Activated gamma-delta T cell treated with Interleukin-2 at 50 U/mL for 16 hours (primary cell): Measurements from ENCODE around the gene SNAPC4.

Source experiments
- DNase-seq: peaks from one replicate; pipeline ENCODE4 v3.0.0-alpha.2; 2020

Gene SNAPC4

DNA sequence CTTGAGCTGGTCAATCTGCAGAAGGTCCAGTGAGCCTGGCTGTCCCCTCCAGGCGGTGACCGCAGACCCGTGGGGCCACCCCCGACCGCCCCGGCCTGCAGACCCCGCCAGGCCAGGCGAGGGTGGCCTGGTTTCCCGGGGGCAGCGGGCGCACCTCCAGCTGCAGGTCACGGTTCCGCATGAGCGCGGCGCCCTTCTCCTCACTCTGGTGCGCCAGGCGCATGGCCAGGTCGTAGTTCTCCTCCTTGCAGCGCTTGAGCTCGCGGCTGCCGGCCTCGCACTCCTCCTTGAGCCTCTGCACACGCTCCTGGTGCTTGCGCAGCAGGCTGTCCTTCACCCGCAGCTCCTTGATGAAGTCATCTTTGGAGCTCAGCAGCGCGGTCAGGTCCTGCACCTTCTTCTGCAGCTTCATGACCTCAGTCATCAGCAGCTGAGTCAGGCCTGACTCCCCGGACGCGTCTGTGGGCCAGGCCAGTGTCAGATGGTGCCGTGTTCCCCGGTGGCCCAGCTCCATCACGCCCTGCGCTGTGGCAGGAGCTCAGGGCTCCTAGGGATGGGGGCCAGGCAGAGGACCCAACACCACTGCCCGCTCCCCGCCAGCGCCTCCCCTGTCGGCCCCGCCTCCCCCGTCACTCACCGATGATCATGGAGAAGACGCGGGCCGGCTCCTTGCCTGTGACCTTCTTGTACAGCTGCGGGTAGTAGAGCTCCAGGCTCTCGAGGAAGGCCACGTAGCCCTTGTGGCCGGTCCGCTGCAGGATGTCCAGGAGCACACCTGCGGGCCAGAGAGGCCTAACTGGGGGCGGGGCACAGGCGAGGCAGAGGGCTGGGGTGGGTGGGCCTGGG, 29.1 kb downstream of the SNAPC4 start:
- DNase-seq: no peak

DNA sequence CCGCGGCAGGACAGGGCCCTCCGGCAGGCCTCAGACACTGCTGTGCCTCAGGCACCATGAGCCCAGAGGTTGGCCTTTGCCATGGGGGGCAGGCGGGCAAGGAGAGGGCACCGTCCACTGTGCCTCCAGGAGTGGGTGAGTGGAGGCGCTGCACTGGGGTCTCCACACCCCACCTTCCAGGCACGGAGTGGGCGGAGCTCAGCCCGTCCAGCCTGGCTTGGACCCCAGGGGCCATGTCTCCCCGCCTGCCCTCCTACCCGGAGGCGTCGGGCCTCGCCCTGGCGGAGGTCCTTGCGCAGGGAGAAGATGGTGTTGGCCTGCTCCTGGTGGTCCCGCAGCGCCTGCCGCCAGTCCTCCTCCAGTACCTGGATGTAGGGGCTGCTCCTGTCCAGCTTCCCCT, 29.9 kb downstream of the SNAPC4 start:
- DNase-seq: no peak

DNA sequence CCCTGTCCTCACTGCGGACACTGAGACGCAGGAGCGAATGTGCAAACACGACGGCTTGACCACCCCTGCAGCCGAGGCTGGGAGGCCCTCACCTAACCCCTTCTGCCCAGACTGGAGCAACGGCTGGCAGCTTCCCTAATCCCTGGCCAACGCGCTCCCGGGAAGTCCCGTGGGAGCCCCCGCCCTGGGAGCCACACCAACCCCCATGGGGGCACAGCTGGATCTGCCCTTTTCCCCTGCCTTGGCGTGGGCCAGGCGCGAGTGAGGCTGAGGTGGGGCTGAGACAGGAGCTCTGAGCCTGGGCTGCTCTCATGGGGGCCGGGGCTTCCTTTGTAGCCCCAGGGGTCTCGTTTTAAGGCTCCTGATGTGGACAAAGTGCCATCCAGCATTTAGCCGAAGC, 31.8 kb downstream of the SNAPC4 start:
- no peak for DNase-seq

DNA sequence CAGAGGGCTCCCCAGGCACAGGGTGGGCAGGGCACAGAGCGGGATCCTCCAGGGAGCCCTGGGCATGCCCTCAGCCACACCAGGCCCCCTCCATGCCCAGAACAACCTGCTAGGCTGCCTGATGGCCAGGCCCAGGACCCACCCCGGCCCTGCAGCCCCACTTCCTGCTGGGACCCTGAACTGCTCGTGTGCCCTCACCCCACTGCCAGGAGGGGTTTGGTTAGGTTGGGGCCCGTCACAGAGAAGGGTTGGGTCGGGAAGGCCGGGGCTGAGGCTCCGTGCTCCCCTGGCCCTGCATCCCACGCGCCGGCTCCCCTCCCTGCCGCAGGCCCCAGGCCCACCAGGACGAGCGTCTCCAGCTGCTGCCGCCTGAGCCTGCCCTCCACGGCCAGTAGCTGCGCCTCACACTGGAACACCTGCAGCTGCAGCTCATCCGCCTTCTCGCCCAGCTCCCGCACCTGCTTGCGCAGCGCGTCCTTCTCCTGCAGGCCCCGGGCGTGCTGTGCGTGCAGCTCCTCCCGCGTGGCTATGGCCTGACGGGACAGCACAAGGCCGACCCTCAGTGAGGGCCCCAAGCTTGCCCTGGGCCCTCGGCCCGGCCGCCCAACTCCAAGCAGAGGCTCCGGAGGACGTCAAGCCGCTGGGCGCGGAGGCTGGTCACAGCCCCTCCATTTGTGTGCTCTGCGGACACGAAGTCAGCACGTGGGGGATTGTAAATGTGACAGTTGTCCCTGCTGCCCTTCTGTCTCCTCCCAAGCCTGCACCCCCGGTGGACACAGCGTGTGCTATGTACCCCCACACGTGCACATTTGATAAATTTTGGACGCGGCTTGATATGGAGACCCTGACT, 32.4 kb downstream of the SNAPC4 start:
- DNase-seq: no peak

DNA sequence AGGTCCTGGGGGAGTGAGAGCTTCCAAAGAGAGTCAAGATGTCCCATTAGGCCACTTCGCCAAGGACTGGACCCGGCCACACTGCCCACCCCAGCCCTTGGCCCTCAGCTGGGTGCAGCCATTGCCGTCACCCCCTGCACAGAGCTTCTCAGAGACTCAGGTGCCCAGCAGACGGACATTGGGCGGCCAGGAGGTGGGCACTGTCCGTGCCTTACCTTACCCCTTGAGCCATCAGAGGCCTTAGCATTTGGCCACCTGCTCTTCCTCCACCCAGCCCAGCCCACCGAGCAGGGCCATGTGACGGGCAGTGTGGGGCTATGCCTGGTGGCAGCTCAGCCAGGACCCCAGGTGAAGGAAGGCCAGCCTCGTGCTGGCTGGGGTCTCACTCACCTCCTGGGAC, 33.1 kb downstream of the SNAPC4 start:
- DNase-seq: no peak

DNA sequence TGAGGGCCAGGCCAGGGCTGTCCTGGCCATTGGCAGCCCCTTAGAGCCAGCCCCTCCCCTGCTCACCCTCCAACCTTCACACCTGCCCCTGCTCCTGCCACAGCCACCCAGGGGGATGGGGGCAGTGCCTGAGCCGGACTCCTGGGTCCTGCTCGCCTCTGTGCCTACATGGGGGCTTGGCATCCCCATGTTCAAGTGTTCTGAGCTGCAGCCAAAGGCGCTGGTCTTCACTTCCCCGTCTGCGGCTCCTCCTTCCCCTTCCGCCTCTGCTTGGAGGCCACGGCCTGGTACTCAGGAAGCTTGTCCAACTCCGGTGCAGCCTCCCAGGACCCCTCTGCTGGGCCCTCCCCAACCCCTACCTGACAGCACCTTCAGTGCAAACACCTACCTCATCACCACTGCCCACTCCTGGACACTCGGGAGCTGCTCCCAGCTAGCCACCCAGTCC, 34.2 kb downstream of the SNAPC4 start:
- no peak for DNase-seq

DNA sequence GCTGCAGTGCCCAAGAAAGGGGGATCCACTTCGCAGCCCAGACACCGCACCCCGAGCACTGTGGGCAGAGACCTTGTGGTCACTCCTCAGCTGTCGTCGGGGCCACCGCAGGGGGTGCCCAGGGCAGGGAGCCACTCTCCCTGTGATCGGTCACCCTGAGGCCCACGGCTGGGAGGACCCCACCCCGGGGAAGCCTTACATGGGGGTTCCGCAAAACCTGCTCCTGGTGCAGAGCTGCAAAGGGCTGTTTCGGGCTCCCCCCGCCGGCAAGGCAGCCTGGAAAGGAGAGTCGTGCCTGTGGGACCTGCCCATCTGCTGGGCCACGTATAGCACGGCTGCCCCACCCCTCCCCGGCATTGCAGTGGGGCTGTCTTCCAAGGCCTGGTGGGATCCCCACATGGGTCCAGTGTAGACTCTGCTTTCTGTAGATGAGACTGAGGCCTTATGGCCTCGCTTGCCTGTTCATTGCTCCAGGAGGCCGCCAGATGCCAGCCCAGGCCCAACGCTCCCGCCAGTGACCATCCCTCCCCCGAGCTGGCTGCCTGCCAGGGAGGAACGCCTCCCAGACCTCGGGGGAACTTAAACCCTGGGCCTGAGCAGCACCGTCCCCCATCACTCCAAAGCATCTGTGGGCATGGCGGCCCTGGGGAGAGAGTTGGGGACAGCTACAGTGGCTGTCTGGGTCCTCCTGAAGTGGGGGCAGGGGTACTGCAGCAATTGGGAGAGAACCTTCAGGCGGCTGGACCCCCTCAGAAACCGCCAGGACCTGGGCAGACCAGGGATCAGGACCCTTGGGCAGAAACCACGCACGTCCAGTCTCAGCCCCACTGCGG, 34.8 kb downstream of the SNAPC4 start:
- DNase-seq: no peak

DNA sequence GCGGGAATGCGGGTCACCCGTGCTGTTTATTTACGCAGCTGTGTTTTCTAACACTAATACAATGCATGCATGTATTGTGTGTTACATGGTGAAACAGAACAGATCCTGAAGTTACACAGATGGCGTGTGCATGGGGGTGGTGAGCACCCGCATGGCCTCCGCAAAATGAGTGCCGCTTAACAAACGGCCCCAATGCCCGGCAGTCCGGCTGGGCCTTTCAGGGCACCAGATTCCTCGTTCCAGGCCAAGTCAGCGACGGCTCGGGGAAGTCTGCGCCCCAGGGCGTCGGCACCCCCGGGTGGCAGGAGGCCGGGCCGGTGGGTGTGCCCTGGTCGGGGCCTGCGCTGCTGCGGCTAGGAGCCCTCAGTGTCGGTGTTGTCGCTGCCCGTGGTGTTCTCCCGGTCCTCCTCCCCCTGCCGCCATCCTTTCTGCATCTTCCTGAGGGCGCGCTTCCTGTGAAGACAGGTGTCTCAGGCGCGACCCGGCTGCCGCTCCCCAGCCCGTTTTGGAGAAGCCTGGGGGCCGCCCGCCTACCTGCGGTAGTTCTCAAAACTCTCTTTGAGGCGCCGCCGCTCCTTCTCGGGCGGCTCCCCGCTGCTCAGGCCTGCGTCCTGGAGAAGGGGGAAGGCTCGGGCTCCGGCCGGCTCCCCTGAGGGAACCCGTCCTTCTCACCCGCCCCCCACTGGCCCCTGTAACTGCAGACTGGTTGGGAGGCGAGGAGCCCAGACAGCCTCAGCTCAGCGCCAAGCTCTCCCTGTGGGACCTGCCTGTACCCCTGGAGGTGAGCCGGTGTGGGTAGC, 35.8 kb downstream of the SNAPC4 start:
- DNase-seq: no peak

DNA sequence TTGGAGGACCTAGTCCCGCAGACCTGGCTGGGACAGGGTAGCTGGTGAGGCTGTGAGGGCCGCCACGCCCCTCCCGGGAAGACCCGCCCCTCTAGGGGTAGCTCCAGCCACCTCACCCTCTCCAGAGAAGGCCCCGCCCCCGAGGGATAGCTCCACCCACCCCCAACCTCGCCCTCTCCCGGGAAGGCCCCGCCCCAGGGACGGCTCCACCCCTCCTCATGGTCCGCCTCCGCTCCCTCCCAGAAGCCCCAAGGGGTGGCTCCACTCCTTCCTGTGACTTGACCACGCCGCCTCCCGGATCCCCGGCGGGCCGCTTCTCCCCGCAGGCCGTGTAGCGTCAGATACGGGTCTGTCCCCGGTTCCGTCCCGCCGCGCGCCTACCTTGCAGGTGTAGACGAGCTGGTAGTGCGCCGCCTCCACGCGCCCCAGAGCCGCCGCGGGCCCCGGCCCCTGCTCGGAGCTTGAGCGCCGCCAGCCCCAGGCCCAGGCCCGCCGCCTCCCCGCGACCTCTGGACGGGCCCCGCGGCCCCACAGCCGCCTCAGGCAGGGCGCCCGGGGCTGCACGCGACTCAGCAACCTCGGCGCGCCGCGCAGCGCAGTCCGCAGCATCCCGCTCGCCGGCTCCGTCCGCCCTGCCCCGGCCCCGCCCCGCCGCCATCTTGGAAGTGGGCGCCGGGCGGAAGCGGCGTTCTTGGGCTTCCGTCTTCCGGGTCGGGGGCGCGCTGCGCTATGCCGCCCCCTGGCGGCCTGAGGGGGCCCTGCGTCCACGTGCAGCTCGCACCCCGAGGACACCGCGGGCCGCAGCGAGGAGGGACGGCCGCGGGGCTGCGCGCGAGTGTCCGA, 36.6 kb downstream of the SNAPC4 start, which contains the start of gene DNLZ:
Gene DNLZ (minus strand): TSS at position 639 of the 843 bp plus-strand sequence. CDS start 30 bp downstream, at position 609.
- peak; percentile 87 for DNase-seq

DNA sequence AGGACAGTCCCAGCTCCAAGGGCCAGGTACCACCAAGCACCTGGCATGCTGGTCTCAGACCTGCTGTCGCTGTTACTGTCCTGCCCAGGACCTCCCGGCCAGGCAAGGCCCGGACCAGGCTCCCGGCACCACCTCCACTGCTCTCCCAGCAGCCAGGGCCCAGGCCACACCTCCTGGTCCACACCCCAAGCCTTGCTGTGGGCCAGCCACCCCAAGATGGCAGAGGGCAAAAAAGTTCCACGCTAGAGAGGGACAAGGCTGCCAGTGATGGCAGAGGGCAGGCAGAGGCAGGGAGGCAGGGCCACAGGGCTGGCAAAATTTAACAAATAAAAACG, 37.6 kb downstream of the SNAPC4 start:
- DNase-seq: no peak

DNA sequence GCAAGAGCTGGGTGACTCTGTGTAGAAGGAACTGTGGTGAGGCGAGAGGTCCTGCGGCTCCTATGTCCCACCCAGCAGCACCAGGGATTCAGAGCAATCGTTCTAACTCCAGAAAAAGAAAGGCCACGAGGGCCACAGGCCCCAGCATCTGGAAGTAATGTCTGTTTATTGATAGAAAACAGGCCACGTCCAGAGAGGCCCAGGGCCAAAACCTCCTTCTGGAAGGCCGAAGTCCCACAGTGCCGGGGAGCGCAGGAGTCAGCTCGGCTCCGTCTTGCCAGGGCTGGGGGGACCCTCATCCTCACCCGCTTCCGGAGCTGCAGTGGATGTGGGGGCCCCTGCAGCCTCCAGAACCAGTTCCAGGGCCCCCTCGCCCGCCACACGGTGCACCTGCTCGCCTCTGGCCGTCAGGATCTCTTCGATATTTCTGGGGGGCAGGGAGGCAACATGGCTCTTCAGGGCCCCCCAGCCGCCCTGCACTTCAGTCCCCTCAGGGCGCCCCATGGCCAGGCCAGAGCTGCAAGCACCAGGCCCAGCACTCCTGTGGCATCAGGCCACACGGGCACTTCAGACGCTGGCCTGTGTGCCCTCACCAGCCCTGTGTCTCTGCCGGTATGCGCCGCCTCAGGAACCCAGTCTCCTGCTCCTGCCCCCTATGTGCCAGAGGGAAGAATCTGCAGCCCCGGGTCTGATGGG, 38.1 kb downstream of the SNAPC4 start:
- no peak for DNase-seq

DNA sequence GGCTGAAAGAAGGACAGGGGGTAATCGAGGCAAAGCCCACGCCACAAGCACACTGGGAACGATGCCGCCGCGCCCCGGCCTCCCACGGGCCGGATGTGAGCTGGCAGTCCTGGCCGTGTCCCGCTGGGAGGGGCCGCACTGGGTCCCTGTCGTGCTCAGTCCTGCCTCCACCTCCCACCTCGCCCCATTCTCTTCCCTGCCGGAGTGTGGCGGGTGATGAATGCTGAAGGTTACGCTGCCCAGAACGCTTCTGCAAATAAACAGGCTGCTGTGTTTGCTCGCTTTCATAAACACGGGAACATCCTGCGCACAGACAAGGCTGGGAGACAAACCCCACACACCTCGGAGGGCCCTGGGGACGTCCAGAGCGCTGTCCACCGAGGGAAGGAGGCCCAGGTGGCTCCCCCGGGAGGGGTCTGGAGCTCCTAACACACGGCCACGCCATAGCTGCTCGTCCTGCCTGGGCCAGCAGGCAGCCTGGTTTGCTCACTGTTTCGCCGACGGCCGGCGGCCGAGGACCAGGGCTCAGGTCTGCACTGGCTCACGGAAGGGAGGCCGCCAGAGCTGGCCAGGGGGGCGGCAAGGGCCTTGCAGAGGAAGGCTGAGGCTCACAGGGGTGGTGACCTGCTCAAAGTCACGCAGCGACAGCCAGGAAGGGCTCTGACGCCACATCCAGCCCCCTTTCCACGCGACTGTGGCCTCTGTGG, 38.8 kb downstream of the SNAPC4 start:
- DNase-seq: no peak

DNA sequence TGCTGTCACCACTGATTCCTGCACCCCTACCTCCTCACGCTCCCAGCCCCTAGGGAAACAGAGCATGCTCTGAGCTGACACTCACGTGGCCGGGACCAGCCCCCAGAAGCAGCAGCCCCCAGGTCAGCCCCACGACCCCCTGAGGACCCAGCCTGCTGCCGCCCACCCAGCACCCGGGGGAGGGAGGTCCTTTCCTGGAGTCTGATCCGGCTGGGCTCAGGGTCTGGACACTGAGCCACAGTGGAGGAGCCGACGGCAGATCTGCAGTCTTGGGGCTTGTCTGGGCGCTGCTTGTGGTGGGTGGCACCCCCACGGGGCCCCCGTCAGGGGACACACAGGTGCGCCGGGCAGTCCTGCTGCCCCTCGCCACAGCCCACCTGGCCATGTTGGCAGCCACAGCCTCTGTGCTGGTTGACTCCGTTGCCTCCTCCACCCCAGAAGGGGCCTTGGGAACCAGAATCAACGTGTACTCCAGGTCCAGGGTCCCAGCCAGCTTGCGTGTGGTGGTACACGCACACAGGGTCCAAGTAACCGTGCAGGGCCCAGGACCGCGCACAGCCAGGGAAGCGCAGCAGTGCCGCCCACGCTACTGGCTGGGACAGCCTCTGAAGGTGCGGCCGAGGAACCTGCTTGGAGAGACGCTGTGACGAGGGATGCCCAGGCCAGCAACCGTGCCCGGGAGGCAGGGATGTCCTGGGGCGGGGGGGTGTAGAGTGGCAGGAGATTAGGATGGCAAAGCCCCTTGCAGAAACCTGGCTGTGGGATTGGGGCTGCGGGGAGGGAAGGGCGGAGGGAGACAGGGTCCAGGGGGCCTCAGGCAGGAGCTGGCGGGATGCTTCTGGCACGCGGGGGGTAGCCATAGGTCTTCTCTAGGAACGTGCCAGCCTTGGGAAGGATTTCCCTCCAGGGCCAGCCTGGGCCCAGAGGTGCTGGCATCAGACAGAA, 39.9 kb downstream of the SNAPC4 start:
- DNase-seq: no peak

DNA sequence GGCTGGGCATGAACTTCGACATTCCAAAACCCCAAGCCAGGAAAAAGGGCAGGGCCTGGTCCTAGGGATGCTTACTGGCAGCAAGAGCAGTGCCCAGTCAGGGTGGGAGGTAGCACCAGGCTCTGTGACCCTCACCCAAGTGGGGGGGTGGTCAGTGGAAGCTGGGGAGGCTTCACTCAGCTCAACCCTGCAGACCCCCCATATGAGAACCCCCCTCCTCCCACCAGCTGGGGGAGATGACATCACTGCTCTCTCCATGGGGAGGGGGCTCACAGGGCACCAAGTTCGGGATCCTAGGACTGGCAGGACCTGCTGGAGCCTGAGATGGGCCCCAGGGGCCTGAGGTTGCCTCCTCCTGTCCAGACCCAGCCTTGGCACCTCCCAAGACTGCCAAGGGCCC, 41.1 kb downstream of the SNAPC4 start:
- DNase-seq: no peak

DNA sequence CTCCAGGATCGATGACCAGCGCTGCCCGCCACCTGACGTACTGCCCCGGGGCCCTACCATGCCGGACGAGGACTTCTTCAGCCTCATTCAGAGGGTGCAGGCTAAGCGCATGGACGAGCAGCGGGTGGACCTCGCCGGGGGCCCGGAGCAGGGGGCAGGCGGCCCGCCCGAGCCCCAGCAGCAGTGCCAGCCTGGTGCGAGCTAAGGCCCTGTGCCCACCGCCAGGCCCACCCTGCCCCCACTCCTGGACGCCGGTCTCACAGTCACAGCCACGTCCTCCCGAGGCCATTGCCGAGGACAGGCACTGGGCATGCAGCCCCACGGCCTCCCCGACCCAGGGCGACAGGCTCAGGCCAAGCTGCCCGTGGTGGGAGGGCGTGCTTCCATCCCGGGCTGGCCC, 42.0 kb downstream of the SNAPC4 start:
- no peak for DNase-seq

DNA sequence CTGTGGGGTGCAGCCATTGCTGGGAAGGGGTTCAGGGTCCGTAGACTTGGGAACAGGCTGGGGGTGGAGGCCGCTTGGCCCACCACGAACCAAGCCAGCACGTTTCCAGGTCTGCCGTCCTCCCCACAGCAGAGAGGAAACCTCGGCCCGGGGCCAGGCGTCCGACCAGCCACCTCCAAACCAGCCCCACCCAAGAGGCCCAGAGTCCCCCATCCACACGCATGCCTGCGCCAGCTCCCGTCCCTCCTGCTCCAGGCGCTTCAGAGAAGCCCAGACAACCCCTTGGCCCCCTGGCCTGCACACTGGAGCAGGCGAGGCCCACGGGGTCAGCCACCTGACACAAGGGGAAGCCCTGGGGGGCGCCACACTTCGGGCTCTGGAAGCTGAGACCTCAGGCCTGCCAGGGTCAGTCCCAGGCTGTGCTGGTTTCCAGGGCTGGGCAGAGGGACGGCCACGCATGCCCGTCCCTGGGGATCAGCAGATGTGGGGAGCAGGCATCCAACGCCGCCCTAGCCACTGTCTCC, 42.7 kb downstream of the SNAPC4 start:
- DNase-seq: no peak

DNA sequence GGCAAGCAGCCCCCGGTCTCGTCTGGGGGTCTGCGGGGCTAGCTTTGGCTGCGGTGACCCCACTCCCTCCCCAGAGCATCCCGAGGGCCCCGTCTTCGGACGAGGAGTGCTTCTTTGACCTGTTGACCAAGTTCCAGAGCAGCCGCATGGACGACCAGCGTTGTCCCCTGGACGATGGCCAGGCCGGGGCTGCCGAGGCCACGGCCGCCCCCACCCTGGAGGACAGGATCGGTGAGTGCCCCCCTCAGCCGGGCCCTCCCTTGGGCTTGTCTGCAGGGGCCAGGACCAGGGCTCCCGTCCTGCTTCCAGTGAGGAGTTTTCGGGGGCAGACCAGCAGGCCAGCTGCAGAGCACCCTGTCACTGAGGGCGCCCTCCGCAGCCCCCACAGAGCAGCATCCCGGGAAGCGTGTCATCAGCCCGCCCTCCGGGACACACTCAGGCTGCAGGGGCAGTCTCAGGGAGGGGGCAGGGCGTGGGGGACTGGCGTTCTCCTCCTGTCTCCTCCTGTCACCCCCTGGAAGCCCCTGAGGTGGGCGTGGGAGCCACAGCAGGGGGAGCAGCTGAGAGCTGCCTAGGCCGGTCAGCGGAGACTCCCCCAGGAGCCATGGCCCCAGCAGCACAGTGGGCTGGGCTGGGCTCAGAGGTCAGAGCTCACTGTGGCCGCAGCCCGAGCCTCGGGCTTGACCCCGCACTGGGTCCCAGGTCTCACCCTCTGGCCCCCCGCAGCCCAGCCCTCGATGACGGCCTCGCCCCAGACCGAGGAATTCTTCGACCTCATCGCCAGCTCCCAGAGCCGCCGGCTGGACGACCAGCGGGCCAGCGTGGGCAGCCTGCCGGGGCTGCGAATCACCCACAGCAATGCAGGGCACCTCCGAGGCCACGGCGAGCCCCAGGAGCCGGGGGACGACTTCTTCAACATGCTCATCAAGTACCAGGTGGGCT, 44.1 kb downstream of the SNAPC4 start:
- no peak for DNase-seq
